CD4-positive, alpha-beta T cell (primary cell): ENCODE results near the gene PLXNB2. TPM values are rescaled to one million over a fixed set of nuclear protein-coding genes. Genes with fewer than 3 reads are reported as not detected.
A peak's percentile ranks its signal among the peaks of the same experiment; 100 is the strongest.

ENCODE experiments used
- ATAC-seq: fragments of 200-7000 bp; cut with Tn5 transposase; one replicate; pipeline ENCODE4 v1.10.0; 2022; ENCODE audit warnings: mild to moderate bottlenecking; ENCODE audit not compliant: poor library complexity
- CTCF ChIA-PET: fragments of 350-600 bp; sonication (Branson Sonifier 250); formaldehyde crosslinking; loops from one replicate; lab custom pipeline; 2021; ENCODE audit warnings: antibody characterized with exemption, inconsistent platforms; lab: Charles Lee
- POLR2A ChIA-PET: fragments of 350-600 bp; sonication (Branson Sonifier 250); formaldehyde crosslinking; loops from one replicate; lab custom pipeline; 2021; ENCODE audit warnings: antibody characterized with exemption, inconsistent platforms; lab: Charles Lee
- DNase-seq, 14 experiments: peaks; one replicate each; pipeline ENCODE4 v3.0.0-alpha.2; 2013 to 2020; ENCODE audit warnings: mixed read lengths in 2 of 14
- H3K27ac ChIP-seq, 2 donors: one replicate each; pipeline versions ENCODE4 v1.5.1 to v1.7.0; 2013; ENCODE audit warnings: low read length in 2 of 2, low read depth in 1 of 2, mild to moderate bottlenecking in 1 of 2
- H3K27me3 ChIP-seq, 2 experiments: 1 replicate in 1 of 2; 2 replicates in 1 of 2; pipeline versions ENCODE4 v1.6.1 to v1.7.0; 2013; ENCODE audit warnings: low read length in 2 of 2, control low read depth in 1 of 2, mild to moderate bottlenecking in 1 of 2, moderate library complexity in 1 of 2; ENCODE audit not compliant: insufficient read depth in 2 of 2, control insufficient read depth in 1 of 2
- H3K36me3 ChIP-seq: one replicate; pipeline ENCODE4 v1.6.1; 2013; ENCODE audit warnings: low read length, control low read depth; ENCODE audit not compliant: insufficient read depth
- H3K4me1 ChIP-seq: one replicate; pipeline ENCODE4 v1.6.1; 2013; ENCODE audit warnings: low read length, control low read depth; ENCODE audit not compliant: insufficient read depth
- H3K4me3 ChIP-seq: one replicate; pipeline ENCODE4 v1.5.1; 2013; ENCODE audit warnings: mild to moderate bottlenecking, low read length, moderate library complexity
- H3K9me3 ChIP-seq, 2 experiments: 1 replicate in 1 of 2; 2 replicates in 1 of 2; pipeline versions ENCODE4 v1.6.1 to v1.7.0; 2013; ENCODE audit warnings: low read length in 2 of 2, mild to moderate bottlenecking in 2 of 2, control low read depth in 1 of 2, moderate library complexity in 1 of 2; ENCODE audit not compliant: control insufficient read depth in 1 of 2, insufficient read depth in 1 of 2
- H3K27ac Mint-ChIP-seq: one replicate; pipeline ENCODE4 v1.8.0; 2020; ENCODE audit warnings: mixed read lengths
- H3K27me3 Mint-ChIP-seq: one replicate; pipeline ENCODE4 v1.8.0; 2021; ENCODE audit warnings: mixed read lengths
- H3K36me3 Mint-ChIP-seq: one replicate; pipeline ENCODE4 v1.8.0; 2021; ENCODE audit warnings: low read depth, mixed read lengths
- H3K4me1 Mint-ChIP-seq: one replicate; pipeline ENCODE4 v1.8.0; 2021; ENCODE audit warnings: low read depth, mixed read lengths
- H3K4me3 Mint-ChIP-seq: one replicate; pipeline ENCODE4 v1.8.0; 2020; ENCODE audit warnings: mild to moderate bottlenecking, mixed read lengths
- H3K9me3 Mint-ChIP-seq: one replicate; pipeline ENCODE4 v1.8.0; 2020; ENCODE audit warnings: mixed read lengths
- intact Hi-C, 2 experiments: fragments of 100-400 bp; cut with DNase I in 1 of 2; cut with micrococcal nuclease in 1 of 2; formaldehyde crosslinking; loops; one replicate each; pipeline versions ENCODE4 v1.15.1 to v1.9.0; 2023 to 2025; cut with DNase I, micrococcal nuclease
- total RNA-seq, 174 experiments: library from RNA in 2 of 174; stranded (reverse) in 2 of 174; gene quantifications; one replicate each; pipeline ENCODE4 v1.2.3 and lab custom pipeline; 2021 to 2026
- TF ChIP-seq, protein P1 (sequence below): fragments of 200-600 bp; IDR thresholded peaks from one replicate; pipeline ENCODE4 v1.8.0; 2022; ENCODE audit warnings: antibody characterized with exemption, mild to moderate bottlenecking

The PLXNB2 gene
- total RNA-seq, 2 experiments from 2014 or later: 2.8 to 3.9 TPM

DNA sequence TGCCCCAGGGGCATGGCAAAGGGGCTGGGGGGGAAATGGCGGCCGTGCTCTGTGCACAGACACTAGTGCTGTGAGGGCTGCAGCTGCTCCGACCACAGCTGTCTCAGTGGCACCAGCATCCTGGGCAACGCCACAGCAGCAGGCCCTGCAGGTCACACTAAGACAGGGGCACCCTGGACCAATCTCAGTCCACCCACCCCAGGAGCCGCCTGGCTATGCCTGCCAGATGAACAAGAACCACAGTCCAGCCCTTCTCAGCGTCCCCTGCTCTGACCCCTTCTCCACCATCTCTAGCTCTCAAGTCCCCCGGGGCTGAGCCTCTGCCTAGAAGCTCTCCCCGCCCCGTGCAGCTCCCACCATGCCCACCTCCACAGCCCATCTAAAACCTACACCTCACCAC lies 79.1 kb downstream of the PLXNB2 start:
- intact Hi-C loops: no loop called here
- Histone ChIP-seq H3K4me3 (no peak overlapping the region), H3K27me3 (no peaks in the 10 kb centered on the region), H3K36me3 (peaks cover 51% of the 10 kb centered on the region), H3K27ac (no peak overlapping the region), H3K4me1 (no peaks in the 10 kb centered on the region), H3K9me3 (no peaks in the 10 kb centered on the region)
- POLR2A ChIA-PET: no interaction called here
- Mint-ChIP-seq H3K36me3 (peaks cover 58% of the 10 kb centered on the region), H3K27me3 (no peaks in the 10 kb centered on the region), H3K4me1 (peaks cover 4% of the 10 kb centered on the region), H3K27ac (no peak overlapping the region), H3K4me3 (no peak overlapping the region), H3K9me3 (no peaks in the 10 kb centered on the region)
- no peak for DNase-seq
- CTCF ChIA-PET: no interaction called here
- ATAC-seq: no peak
- TF ChIP-seq, protein P1, sequence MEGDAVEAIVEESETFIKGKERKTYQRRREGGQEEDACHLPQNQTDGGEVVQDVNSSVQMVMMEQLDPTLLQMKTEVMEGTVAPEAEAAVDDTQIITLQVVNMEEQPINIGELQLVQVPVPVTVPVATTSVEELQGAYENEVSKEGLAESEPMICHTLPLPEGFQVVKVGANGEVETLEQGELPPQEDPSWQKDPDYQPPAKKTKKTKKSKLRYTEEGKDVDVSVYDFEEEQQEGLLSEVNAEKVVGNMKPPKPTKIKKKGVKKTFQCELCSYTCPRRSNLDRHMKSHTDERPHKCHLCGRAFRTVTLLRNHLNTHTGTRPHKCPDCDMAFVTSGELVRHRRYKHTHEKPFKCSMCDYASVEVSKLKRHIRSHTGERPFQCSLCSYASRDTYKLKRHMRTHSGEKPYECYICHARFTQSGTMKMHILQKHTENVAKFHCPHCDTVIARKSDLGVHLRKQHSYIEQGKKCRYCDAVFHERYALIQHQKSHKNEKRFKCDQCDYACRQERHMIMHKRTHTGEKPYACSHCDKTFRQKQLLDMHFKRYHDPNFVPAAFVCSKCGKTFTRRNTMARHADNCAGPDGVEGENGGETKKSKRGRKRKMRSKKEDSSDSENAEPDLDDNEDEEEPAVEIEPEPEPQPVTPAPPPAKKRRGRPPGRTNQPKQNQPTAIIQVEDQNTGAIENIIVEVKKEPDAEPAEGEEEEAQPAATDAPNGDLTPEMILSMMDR: no peak

DNA sequence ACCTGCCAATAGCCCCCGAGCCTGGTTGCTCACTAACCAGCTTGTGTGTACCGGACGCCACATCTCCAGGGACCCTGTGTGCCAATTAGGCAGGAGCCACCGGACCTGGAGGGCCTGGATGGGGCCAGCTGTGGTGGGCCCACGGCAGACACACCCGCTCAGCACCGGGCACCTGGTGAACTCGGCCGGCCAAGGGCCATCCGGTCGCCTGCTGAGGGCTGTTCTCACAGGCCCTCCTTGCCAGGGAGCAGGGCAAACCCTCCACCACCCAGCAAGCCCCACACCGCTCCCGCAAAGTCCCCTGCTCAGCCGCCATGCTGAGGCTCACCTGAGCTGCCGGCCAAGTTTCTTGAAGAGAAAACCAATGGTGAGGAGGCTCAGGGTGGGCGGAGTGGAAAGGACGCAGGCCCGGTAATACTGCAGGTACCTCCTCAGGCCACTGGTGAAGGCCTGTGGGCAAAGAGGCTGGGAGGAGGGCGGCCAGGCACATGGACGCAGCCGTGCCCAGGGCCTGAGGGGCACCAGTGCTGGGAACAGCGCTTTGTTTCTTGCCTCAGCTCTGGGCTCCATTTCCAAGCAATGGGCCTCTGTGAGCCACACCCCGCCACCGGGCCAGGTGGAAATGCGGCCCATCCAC lies 79.7 kb downstream of the PLXNB2 start:
- no peak overlapping the region for H3K27ac Mint-ChIP-seq
- Histone ChIP-seq H3K4me3 (no peak overlapping the region), H3K4me1 (no peaks in the 10 kb centered on the region), H3K9me3 (no peaks in the 10 kb centered on the region), H3K27ac (no peak overlapping the region), H3K36me3 (peaks cover 52% of the 10 kb centered on the region), H3K27me3 (no peaks in the 10 kb centered on the region)
- H3K9me3 Mint-ChIP-seq: no peaks in the 10 kb centered on the region
- POLR2A ChIA-PET: no interaction called here
- CTCF ChIA-PET: no interaction called here
- no peak overlapping the region for H3K4me3 Mint-ChIP-seq
- DNase-seq (peak in 1 of 14 experiments; percentile 23), ATAC-seq (no peak)
- no peaks in the 10 kb centered on the region for H3K27me3 Mint-ChIP-seq
- peaks cover 58% of the 10 kb centered on the region for H3K36me3 Mint-ChIP-seq
- intact Hi-C loops: no loop called here
- TF ChIP-seq, protein P1: no peak
- H3K4me1 Mint-ChIP-seq: peaks cover 4% of the 10 kb centered on the region

DNA sequence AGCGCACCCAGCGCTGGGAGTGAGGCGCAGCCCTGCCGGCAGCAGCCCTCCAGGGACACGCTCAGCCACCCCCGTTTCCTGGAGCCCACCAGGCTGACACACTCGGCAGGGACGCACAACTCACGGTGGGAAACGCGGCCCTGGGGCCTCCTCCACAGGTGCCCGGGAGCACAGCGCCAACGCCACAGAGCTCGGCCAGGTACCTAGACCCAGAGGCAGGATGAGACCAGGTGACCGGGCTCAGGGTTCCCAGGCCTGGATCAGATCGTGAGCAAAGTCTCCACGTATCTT lies 80.6 kb downstream of the PLXNB2 start:
- Mint-ChIP-seq H3K4me3 (no peak overlapping the region), H3K36me3 (peaks cover 63% of the 10 kb centered on the region), H3K4me1 (peaks cover 4% of the 10 kb centered on the region), H3K27me3 (no peaks in the 10 kb centered on the region), H3K27ac (no peak overlapping the region), H3K9me3 (no peaks in the 10 kb centered on the region)
- Histone ChIP-seq H3K27ac (no peak overlapping the region), H3K36me3 (peaks cover 60% of the 10 kb centered on the region), H3K4me3 (no peak overlapping the region), H3K4me1 (no peaks in the 10 kb centered on the region), H3K9me3 (no peaks in the 10 kb centered on the region), H3K27me3 (no peaks in the 10 kb centered on the region)
- TF ChIP-seq, protein P1: no peak
- ATAC-seq (no peak), DNase-seq (no peak)
- intact Hi-C loops: no loop called here
- POLR2A ChIA-PET: no interaction called here
- CTCF ChIA-PET: no interaction called here
